Activated CD4-positive, alpha-beta T cell treated with anti-CD3 and anti-CD28 coated beads, Interleukin-2, amount 50 U/mL, for 48 hours (primary cell): ENCODE results near the gene CLCNKA.
"Not testable (repeated sequence)": the region's sequence is repeated elsewhere in the genome, so short reads cannot be mapped to it uniquely, and the experiment has no call there.

ENCODE experiments used
- DNase-seq, 2 experiments: peaks; one replicate each; pipeline ENCODE4 v3.0.0-alpha.2; 2020

Gene CLCNKA

GRCh38 chr1:16021681-16022080, at the start of gene CLCNKA:
CLCNKA (plus strand) TSS chr1:16022036; CDS start chr1:16022620, 584 bp downstream.
- no peak for DNase-seq

GRCh38 chr1:15972409-15972808, 49.4 kb upstream of the CLCNKA start:
- no peak for DNase-seq

GRCh38 chr1:15973772-15974171, 48.1 kb upstream of the CLCNKA start:
- DNase-seq = no peak

- DNase-seq = peak; percentile 51 to 52
Observed at GRCh38 chr1:15974855-15975254, 47.0 kb upstream of the CLCNKA start.

GRCh38 chr1:15975358-15975804, 46.5 kb upstream of the CLCNKA start:
- DNase-seq = peak; percentile 79 to 83

GRCh38 chr1:15975805-15976680, 45.8 kb upstream of the CLCNKA start, which contains the start of gene ZBTB17:
ZBTB17 (minus strand) TSS chr1:15976101; CDS start chr1:15948495, 27,606 bp downstream.
- peak; percentile 96 for DNase-seq

GRCh38 chr1:15977947-15978346, 43.9 kb upstream of the CLCNKA start:
- not testable (repeated sequence) for DNase-seq

GRCh38 chr1:15981679-15982078, 40.2 kb upstream of the CLCNKA start:
- DNase-seq = no peak

GRCh38 chr1:15983275-15983674, 38.6 kb upstream of the CLCNKA start:
- no peak for DNase-seq

- DNase-seq = peak in 1 of 2 experiments; percentile 23
Observed at GRCh38 chr1:15985611-15986297, 36.1 kb upstream of the CLCNKA start.

- no peak for DNase-seq
Observed at GRCh38 chr1:15988856-15989736, 32.7 kb upstream of the CLCNKA start.

- no peak for DNase-seq
Observed at GRCh38 chr1:15989776-15990175, 32.1 kb upstream of the CLCNKA start.

- no peak for DNase-seq
Observed at GRCh38 chr1:15991427-15992186, 30.2 kb upstream of the CLCNKA start.

GRCh38 chr1:15992187-15992553, 29.7 kb upstream of the CLCNKA start:
- no peak for DNase-seq

- DNase-seq = no peak
Observed at GRCh38 chr1:15992582-15993500, 29.0 kb upstream of the CLCNKA start.

GRCh38 chr1:15993666-15994065, 28.2 kb upstream of the CLCNKA start:
- no peak for DNase-seq

- DNase-seq = no peak
Observed at GRCh38 chr1:15994081-15994480, 27.8 kb upstream of the CLCNKA start.

- DNase-seq = peak; percentile 60 to 70
Observed at GRCh38 chr1:15994590-15995351, 27.1 kb upstream of the CLCNKA start.

GRCh38 chr1:15997076-15997585, 24.7 kb upstream of the CLCNKA start:
- DNase-seq = no peak
